DND-41 (cell line): ENCODE results near the gene PTPRR.

Source experiments
- EZH2 ChIP-seq: IDR thresholded peaks from 3 replicates; pipeline ENCODE4 v1.6.1; 2012; ENCODE audit warnings: borderline replicate concordance, low read depth, mild to moderate bottlenecking, moderate library complexity, low read length, inconsistent platforms; ENCODE audit not compliant: severe bottlenecking
- TF ChIP-seq, protein P1 (sequence below): IDR thresholded peaks from 2 replicates; pipeline ENCODE4 v1.5.1; 2012; ENCODE audit warnings: borderline replicate concordance, low read length, moderate library complexity, mild to moderate bottlenecking; ENCODE audit not compliant: poor library complexity, severe bottlenecking; ENCODE audit errors: extremely low read depth

DNA sequence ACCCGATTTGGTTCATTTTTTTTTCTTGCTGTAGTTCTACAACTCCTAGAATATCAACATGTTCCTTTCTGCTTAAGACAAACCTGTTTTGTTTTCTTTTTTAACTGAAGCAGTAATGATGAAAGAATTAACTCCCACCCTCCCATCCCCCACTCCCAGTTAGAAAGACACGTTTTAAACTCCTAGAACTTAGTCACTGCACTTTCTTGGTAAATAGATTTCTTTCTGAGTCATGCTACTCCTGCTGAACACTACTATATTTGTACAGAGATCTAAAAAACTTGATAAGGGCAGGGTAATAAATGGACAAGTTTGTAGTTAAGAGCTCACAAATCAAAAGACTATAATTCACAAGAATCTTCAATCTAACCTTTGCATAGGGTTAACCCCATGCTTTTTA is 164.4 kb downstream of the PTPRR start:
- TF ChIP-seq, protein P1, sequence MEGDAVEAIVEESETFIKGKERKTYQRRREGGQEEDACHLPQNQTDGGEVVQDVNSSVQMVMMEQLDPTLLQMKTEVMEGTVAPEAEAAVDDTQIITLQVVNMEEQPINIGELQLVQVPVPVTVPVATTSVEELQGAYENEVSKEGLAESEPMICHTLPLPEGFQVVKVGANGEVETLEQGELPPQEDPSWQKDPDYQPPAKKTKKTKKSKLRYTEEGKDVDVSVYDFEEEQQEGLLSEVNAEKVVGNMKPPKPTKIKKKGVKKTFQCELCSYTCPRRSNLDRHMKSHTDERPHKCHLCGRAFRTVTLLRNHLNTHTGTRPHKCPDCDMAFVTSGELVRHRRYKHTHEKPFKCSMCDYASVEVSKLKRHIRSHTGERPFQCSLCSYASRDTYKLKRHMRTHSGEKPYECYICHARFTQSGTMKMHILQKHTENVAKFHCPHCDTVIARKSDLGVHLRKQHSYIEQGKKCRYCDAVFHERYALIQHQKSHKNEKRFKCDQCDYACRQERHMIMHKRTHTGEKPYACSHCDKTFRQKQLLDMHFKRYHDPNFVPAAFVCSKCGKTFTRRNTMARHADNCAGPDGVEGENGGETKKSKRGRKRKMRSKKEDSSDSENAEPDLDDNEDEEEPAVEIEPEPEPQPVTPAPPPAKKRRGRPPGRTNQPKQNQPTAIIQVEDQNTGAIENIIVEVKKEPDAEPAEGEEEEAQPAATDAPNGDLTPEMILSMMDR = no peak
- no peak for TF ChIP-seq EZH2
